DND-41 (cell line): ENCODE results near the gene RNASE13.

Experiments used
- EZH2 ChIP-seq: IDR thresholded peaks from 3 replicates; pipeline ENCODE4 v1.6.1; 2012; ENCODE audit warnings: borderline replicate concordance, low read depth, mild to moderate bottlenecking, moderate library complexity, low read length, inconsistent platforms; ENCODE audit not compliant: severe bottlenecking
- TF ChIP-seq, protein P1 (sequence below): IDR thresholded peaks from 2 replicates; pipeline ENCODE4 v1.5.1; 2012; ENCODE audit warnings: borderline replicate concordance, low read length, moderate library complexity, mild to moderate bottlenecking; ENCODE audit not compliant: poor library complexity, severe bottlenecking; ENCODE audit errors: extremely low read depth

DNA sequence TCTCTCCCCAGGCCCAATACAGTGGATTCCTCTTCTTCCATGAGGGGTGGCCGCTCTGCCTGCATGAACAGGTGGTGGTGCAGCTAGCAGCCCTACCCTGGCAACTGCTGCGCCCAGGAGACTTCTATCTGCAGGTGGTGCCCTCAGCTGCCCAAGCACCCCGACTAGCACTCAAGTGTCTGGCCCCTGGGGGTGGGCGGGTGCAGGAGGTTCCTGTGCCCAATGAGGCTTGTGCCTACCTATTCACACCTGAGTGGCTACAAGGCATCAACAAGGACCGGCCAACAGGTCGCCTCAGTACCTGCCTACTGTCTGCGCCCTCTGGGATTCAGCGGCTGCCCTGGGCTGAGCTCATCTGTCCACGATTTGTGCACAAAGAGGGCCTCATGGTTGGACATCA, 39.3 kb upstream of the RNASE13 start:
- no peak for TF ChIP-seq EZH2
- TF ChIP-seq, protein P1, sequence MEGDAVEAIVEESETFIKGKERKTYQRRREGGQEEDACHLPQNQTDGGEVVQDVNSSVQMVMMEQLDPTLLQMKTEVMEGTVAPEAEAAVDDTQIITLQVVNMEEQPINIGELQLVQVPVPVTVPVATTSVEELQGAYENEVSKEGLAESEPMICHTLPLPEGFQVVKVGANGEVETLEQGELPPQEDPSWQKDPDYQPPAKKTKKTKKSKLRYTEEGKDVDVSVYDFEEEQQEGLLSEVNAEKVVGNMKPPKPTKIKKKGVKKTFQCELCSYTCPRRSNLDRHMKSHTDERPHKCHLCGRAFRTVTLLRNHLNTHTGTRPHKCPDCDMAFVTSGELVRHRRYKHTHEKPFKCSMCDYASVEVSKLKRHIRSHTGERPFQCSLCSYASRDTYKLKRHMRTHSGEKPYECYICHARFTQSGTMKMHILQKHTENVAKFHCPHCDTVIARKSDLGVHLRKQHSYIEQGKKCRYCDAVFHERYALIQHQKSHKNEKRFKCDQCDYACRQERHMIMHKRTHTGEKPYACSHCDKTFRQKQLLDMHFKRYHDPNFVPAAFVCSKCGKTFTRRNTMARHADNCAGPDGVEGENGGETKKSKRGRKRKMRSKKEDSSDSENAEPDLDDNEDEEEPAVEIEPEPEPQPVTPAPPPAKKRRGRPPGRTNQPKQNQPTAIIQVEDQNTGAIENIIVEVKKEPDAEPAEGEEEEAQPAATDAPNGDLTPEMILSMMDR, result no peak
